ENCODE data around the gene NXT1.
"Not testable (repeated sequence)": the region's sequence is repeated elsewhere in the genome, so short reads cannot be mapped to it uniquely, and the experiment has no call there.

Gene NXT1

GRCh38 chr20:23350196-23350903 is at the start of gene NXT1:
NXT1 (plus strand) TSS chr20:23350791; CDS start chr20:23354042, 3,251 bp downstream.
- H3K27ac ChIP-seq (ENCODE audit: low read depth, low read length): peak within 1 kb of the TSS; percentile 100
- peak within 1 kb of the TSS; percentile 90 for H3K4me3 ChIP-seq (ENCODE audit: low read length)

GRCh38 chr20:23301436-23302050 is 49.0 kb upstream of the NXT1 start:
- H3K36me3 ChIP-seq (ENCODE audit: control insufficient read depth, insufficient read depth, low read length): no peaks in the 10 kb centered on the region
- no peak overlapping the region for H3K9ac ChIP-seq (ENCODE audit: low read length)
- H3K27me3 ChIP-seq (ENCODE audit: control insufficient read depth, insufficient read depth, low read length): no peaks in the 10 kb centered on the region
- no peak overlapping the region for H3K4me3 ChIP-seq (ENCODE audit: low read length)
- H3K4me1 ChIP-seq (ENCODE audit: control insufficient read depth, insufficient read depth, low read length): no peaks in the 10 kb centered on the region
- no peak overlapping the region for H3K27ac ChIP-seq (ENCODE audit: low read depth, low read length)

More at GRCh38 chr20:23350196-23350903, at the start of gene NXT1:
- Histone ChIP-seq H3K9ac (ENCODE audit: low read length) (peak within 1 kb of the TSS; percentile 98), H3K36me3 (ENCODE audit: control insufficient read depth, insufficient read depth, low read length) (no peaks in the 10 kb centered on the region), H3K27me3 (ENCODE audit: control insufficient read depth, insufficient read depth, low read length) (no peaks in the 10 kb centered on the region), H3K4me1 (ENCODE audit: control insufficient read depth, insufficient read depth, low read length) (peaks cover 10% of the 10 kb centered on the region)

GRCh38 chr20:23302386-23302785 is 48.2 kb upstream of the NXT1 start:
- no peaks in the 10 kb centered on the region for H3K4me1 ChIP-seq (ENCODE audit: control insufficient read depth, insufficient read depth, low read length)

GRCh38 chr20:23302801-23303200 is 47.8 kb upstream of the NXT1 start:
- Histone ChIP-seq H3K9ac (ENCODE audit: low read length) (no peak overlapping the region), H3K4me1 (ENCODE audit: control insufficient read depth, insufficient read depth, low read length) (no peaks in the 10 kb centered on the region), H3K27ac (ENCODE audit: low read depth, low read length) (no peak overlapping the region), H3K36me3 (ENCODE audit: control insufficient read depth, insufficient read depth, low read length) (no peaks in the 10 kb centered on the region), H3K27me3 (ENCODE audit: control insufficient read depth, insufficient read depth, low read length) (no peaks in the 10 kb centered on the region), H3K4me3 (ENCODE audit: low read length) (no peak overlapping the region)

More at GRCh38 chr20:23302386-23302785, 48.2 kb upstream of the NXT1 start:
- Histone ChIP-seq H3K4me3 (ENCODE audit: low read length) (no peak overlapping the region), H3K27ac (ENCODE audit: low read depth, low read length) (no peak overlapping the region), H3K36me3 (ENCODE audit: control insufficient read depth, insufficient read depth, low read length) (no peaks in the 10 kb centered on the region), H3K27me3 (ENCODE audit: control insufficient read depth, insufficient read depth, low read length) (no peaks in the 10 kb centered on the region), H3K9ac (ENCODE audit: low read length) (no peak overlapping the region)

- Histone ChIP-seq H3K27ac (ENCODE audit: low read depth, low read length) (no peak overlapping the region), H3K27me3 (ENCODE audit: control insufficient read depth, insufficient read depth, low read length) (no peaks in the 10 kb centered on the region), H3K9ac (ENCODE audit: low read length) (no peak overlapping the region), H3K4me3 (ENCODE audit: low read length) (no peak overlapping the region), H3K4me1 (ENCODE audit: control insufficient read depth, insufficient read depth, low read length) (no peaks in the 10 kb centered on the region), H3K36me3 (ENCODE audit: control insufficient read depth, insufficient read depth, low read length) (no peaks in the 10 kb centered on the region)
These were observed 47.1 kb upstream of the NXT1 start for GRCh38 chr20:23303325-23304102.

GRCh38 chr20:23304616-23305015 is 46.0 kb upstream of the NXT1 start:
- H3K27me3 ChIP-seq (ENCODE audit: control insufficient read depth, insufficient read depth, low read length): no peaks in the 10 kb centered on the region
- H3K27ac ChIP-seq (ENCODE audit: low read depth, low read length): no peak overlapping the region
- no peak overlapping the region for H3K4me3 ChIP-seq (ENCODE audit: low read length)
- no peaks in the 10 kb centered on the region for H3K4me1 ChIP-seq (ENCODE audit: control insufficient read depth, insufficient read depth, low read length)
- H3K36me3 ChIP-seq (ENCODE audit: control insufficient read depth, insufficient read depth, low read length): no peaks in the 10 kb centered on the region
- no peak overlapping the region for H3K9ac ChIP-seq (ENCODE audit: low read length)

- Histone ChIP-seq H3K4me1 (ENCODE audit: control insufficient read depth, insufficient read depth, low read length) (no peaks in the 10 kb centered on the region), H3K27ac (ENCODE audit: low read depth, low read length) (no peak overlapping the region), H3K4me3 (ENCODE audit: low read length) (no peak overlapping the region), H3K36me3 (ENCODE audit: control insufficient read depth, insufficient read depth, low read length) (no peaks in the 10 kb centered on the region), H3K9ac (ENCODE audit: low read length) (no peak overlapping the region), H3K27me3 (ENCODE audit: control insufficient read depth, insufficient read depth, low read length) (no peaks in the 10 kb centered on the region)
These were observed 45.5 kb upstream of the NXT1 start for GRCh38 chr20:23305098-23305497.

GRCh38 chr20:23307393-23307792 is 43.2 kb upstream of the NXT1 start:
- not testable (repeated sequence) for H3K27ac ChIP-seq (ENCODE audit: low read depth, low read length); H3K4me1 ChIP-seq (ENCODE audit: control insufficient read depth, insufficient read depth, low read length); H3K4me3 ChIP-seq (ENCODE audit: low read length); H3K9ac ChIP-seq (ENCODE audit: low read length); H3K27me3 ChIP-seq (ENCODE audit: control insufficient read depth, insufficient read depth, low read length); H3K36me3 ChIP-seq (ENCODE audit: control insufficient read depth, insufficient read depth, low read length)

GRCh38 chr20:23308024-23308423 is 42.6 kb upstream of the NXT1 start:
- H3K9ac ChIP-seq (ENCODE audit: low read length): no peak overlapping the region
- no peak overlapping the region for H3K27ac ChIP-seq (ENCODE audit: low read depth, low read length)
- no peaks in the 10 kb centered on the region for H3K36me3 ChIP-seq (ENCODE audit: control insufficient read depth, insufficient read depth, low read length)
- H3K4me3 ChIP-seq (ENCODE audit: low read length): no peak overlapping the region
- no peaks in the 10 kb centered on the region for H3K27me3 ChIP-seq (ENCODE audit: control insufficient read depth, insufficient read depth, low read length)
- H3K4me1 ChIP-seq (ENCODE audit: control insufficient read depth, insufficient read depth, low read length): no peaks in the 10 kb centered on the region

GRCh38 chr20:23308908-23309307 is 41.7 kb upstream of the NXT1 start:
- Histone ChIP-seq H3K9ac (ENCODE audit: low read length) (no peak overlapping the region), H3K4me3 (ENCODE audit: low read length) (no peak overlapping the region), H3K27ac (ENCODE audit: low read depth, low read length) (no peak overlapping the region), H3K4me1 (ENCODE audit: control insufficient read depth, insufficient read depth, low read length) (no peaks in the 10 kb centered on the region), H3K27me3 (ENCODE audit: control insufficient read depth, insufficient read depth, low read length) (no peaks in the 10 kb centered on the region), H3K36me3 (ENCODE audit: control insufficient read depth, insufficient read depth, low read length) (no peaks in the 10 kb centered on the region)

GRCh38 chr20:23309781-23310180 is 40.8 kb upstream of the NXT1 start:
- H3K27me3 ChIP-seq (ENCODE audit: control insufficient read depth, insufficient read depth, low read length): no peaks in the 10 kb centered on the region
- H3K36me3 ChIP-seq (ENCODE audit: control insufficient read depth, insufficient read depth, low read length): no peaks in the 10 kb centered on the region
- no peak overlapping the region for H3K9ac ChIP-seq (ENCODE audit: low read length)
- H3K27ac ChIP-seq (ENCODE audit: low read depth, low read length): no peak overlapping the region
- no peak overlapping the region for H3K4me3 ChIP-seq (ENCODE audit: low read length)
- H3K4me1 ChIP-seq (ENCODE audit: control insufficient read depth, insufficient read depth, low read length): no peaks in the 10 kb centered on the region

- Histone ChIP-seq H3K4me3 (ENCODE audit: low read length) (no peak overlapping the region), H3K9ac (ENCODE audit: low read length) (no peak overlapping the region), H3K27ac (ENCODE audit: low read depth, low read length) (no peak overlapping the region), H3K4me1 (ENCODE audit: control insufficient read depth, insufficient read depth, low read length) (no peaks in the 10 kb centered on the region), H3K36me3 (ENCODE audit: control insufficient read depth, insufficient read depth, low read length) (no peaks in the 10 kb centered on the region), H3K27me3 (ENCODE audit: control insufficient read depth, insufficient read depth, low read length) (no peaks in the 10 kb centered on the region)
These were observed 38.6 kb upstream of the NXT1 start for GRCh38 chr20:23311947-23312506.

Measured in rectal smooth muscle tissue (tissue), 1 donor.